ENCODE measurements around the gene RTN4. TPM values are rescaled to one million over a fixed set of nuclear protein-coding genes. Genes with fewer than 3 reads are reported as not detected.
"Not testable (repeated sequence)": the region's sequence is repeated elsewhere in the genome, so short reads cannot be mapped to it uniquely, and the experiment has no call there.

RTN4 gene, protein sequence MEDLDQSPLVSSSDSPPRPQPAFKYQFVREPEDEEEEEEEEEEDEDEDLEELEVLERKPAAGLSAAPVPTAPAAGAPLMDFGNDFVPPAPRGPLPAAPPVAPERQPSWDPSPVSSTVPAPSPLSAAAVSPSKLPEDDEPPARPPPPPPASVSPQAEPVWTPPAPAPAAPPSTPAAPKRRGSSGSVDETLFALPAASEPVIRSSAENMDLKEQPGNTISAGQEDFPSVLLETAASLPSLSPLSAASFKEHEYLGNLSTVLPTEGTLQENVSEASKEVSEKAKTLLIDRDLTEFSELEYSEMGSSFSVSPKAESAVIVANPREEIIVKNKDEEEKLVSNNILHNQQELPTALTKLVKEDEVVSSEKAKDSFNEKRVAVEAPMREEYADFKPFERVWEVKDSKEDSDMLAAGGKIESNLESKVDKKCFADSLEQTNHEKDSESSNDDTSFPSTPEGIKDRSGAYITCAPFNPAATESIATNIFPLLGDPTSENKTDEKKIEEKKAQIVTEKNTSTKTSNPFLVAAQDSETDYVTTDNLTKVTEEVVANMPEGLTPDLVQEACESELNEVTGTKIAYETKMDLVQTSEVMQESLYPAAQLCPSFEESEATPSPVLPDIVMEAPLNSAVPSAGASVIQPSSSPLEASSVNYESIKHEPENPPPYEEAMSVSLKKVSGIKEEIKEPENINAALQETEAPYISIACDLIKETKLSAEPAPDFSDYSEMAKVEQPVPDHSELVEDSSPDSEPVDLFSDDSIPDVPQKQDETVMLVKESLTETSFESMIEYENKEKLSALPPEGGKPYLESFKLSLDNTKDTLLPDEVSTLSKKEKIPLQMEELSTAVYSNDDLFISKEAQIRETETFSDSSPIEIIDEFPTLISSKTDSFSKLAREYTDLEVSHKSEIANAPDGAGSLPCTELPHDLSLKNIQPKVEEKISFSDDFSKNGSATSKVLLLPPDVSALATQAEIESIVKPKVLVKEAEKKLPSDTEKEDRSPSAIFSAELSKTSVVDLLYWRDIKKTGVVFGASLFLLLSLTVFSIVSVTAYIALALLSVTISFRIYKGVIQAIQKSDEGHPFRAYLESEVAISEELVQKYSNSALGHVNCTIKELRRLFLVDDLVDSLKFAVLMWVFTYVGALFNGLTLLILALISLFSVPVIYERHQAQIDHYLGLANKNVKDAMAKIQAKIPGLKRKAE
- 183 TPM for total RNA-seq

DNA sequence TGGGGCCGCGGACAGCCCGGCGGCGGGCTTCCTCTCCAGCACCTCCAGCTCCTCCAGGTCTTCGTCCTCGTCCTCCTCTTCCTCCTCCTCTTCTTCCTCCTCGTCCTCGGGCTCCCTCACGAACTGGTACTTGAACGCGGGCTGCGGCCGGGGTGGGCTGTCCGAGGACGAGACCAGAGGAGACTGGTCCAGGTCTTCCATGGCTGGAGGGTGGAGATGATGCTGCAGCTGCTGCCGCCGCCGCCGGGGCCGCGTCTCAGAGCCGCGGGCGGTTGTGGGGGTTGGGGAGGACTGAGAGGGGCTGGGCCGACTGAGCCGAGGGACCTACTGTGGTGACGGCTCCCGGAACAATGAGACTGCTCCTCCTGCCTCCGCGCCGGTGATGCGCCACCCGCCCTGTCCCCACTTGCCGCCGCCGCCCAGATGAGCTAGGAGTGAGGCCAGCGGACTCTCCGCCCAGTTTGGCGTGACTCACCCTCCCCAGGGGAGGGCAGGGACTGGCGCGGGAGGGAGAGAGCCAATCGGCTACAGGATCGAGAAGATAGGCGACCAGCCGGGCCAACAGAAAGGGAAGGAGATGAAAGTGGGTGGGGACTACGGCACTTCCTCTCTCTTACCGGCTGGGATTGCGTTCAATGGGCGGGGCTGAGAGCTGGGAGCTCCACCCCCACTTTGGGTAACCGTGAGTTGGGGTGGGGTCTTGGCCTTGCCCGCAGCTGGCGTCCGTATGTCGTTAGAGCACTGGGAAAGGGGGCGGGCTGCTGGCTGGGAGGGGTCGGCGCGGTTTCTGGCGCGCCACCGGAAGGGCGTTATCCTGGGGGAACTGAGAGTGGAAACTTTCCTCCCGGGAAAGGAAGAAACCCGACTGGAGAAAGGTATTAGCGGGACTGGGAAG, at the start of gene RTN4:
Gene RTN4, minus strand, starts transcription at position 352 of the 895 bp plus-strand sequence. Its CDS starts 151 bp downstream, at position 201.
- DNase-seq (ENCODE audit: low spot score) (peak; percentile 97), ATAC-seq (peak; percentile 97)

DNA sequence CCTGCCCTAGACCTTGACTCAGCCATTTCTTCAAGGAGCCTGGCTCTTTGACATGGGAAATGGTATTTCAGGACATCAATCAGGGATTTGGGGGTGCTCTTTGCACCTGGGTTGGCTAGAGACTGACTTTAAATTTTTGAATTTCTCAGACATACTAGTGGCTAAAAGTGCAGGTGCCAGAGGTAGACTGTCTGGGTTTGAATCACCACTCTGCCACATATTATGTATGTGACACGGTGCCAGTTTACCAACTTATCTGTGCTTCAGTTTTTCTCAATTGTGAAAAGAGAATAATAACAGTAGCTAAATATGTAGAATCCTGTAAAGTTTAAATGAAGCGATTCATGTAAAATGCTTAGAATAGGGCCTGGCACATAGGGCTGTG, 49.2 kb upstream of the RTN4 start:
- DNase-seq (ENCODE audit: low spot score) (no peak), ATAC-seq (no peak)

DNA sequence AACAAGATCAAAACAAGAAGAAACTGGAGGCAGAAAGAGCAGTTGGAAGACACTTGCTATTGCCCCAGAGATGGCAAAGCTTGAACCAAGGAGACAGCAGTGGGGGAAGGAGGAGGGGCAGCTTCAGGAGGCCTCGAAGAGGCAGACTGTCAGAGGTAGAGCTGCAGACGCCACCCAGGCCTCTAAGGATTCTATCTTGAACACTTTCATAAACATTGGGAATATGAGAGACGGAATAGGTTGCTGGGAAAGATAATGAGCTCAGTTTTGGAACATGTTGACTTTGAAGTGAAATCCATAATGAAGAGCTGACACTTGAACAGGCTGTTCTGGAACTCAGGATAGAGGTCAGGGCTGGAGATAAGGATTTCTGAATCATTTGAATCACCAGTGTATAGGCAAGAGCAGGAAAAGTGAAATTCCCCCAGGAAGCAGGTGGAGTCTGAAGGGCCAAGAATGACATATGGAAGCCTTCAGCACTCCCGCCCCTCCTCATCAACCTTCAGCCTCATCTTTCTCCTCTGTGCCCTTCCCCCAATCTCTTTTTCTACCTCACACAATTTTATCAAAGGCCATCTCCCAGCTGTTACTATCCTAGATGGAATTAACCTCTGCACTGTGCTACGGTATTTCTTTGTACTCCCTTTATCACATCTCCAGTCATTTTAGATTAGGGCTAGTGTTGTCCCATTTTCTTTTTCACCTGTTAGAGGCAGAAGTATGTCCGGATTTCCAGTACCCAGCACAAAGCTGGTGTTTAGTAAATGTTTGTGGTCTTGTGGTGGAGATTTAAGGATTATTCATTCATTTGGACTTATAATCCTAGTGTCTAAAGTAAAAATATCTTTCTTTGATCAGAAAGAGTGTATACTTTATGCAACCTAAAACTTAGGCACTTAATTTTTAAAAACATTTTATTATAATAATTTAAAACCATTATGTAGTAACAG, 47.5 kb upstream of the RTN4 start:
- no peak for DNase-seq (ENCODE audit: low spot score)
- ATAC-seq: no peak

DNA sequence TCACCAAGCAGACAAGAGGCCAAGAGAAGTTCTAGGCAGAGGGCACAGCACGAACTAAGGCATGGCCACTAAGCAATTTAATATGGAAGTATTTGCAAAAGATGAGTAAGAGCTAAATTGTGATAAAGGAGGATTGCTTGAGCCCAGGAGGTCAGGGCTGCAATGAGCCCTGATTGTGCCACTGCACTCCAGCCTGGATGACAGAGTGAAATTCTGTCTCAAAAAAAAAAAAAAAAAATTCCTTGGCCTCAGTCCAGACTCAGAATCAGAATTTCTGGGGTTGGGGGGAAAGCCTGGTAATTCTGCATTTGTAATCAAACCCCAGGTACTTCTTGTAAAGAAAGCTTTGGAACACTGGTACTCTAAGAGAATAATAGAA, 46.8 kb upstream of the RTN4 start:
- no peak for DNase-seq (ENCODE audit: low spot score)
- ATAC-seq: no peak

DNA sequence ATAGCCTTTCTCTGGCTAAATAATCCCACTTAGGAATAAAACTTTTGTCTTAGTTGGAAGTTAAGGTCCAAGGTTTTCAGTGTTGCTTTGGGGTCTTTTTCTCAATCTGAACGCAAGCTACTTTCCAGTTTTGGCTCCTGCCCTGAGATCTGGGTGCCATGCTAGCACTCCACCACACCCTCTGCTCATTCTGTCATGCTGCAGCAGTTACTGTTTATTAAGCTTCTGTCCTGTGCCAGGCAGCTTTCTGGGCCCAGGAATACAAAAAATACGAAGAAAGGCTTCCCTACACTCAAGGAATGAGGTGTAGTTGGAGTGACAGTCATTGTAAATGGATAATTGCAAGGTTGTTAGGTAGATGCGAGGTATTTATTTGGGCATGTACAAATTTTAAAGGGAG, 46.3 kb upstream of the RTN4 start:
- DNase-seq (ENCODE audit: low spot score) (no peak), ATAC-seq (no peak)

DNA sequence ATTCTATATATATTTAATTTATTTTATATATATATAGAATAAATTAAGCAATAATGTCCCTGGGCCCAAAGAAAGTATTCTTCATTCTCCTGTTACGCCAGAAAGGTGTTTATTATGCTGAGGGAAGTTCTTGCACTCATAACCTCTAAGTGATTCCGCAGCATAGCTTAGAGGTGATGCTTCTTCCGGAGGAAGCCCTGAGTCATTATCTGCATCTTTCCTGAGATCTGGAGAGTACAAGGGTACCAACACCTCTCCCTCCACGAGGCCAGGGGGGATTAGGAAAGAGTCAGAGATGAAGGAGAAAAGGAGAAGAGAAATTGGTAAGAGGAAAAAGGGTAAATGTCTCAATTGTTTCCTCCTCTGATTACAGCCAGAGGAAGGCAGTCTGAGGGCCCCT, 43.1 kb upstream of the RTN4 start:
- ATAC-seq (no peak), DNase-seq (ENCODE audit: low spot score) (no peak)

DNA sequence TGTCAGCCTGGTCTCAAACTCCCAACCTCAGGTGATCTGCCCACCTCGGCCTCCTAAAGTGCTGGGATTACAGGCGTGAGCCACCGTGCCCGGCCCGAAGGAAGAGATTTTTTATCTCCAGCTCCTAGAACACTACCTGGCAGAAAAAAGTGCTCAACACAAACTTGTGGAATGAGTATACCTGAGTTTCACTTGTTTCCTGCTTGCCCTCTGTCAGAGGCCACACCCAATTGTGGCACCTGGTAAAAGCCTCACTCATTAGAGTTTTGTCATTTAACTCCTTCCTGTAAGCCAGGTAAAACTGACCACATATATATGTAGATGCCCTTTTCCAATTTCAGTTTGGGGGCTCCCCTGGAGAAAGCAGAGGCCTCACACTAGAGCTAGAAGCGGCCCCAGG, 42.2 kb upstream of the RTN4 start:
- DNase-seq (ENCODE audit: low spot score): no peak
- no peak for ATAC-seq

DNA sequence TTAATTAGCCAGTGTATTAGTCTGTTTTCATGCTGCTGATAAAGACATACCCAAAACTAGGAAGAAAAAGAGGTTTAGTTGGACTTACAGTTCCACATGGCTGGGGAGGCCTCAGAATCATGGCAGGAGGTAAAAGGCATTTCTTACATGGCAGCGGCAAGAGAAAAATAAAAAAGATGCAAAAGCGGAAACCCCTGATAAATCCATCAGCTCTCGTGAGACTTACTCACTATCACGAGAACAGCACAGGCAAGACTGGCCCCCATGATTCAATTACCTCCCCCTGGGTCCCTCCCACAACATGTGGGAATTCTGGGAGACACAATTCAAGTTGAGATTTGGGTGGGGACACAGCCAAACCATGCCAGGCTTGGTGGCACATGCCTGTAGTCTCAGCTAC, 41.4 kb upstream of the RTN4 start:
- DNase-seq (ENCODE audit: low spot score); ATAC-seq: not testable (repeated sequence)

DNA sequence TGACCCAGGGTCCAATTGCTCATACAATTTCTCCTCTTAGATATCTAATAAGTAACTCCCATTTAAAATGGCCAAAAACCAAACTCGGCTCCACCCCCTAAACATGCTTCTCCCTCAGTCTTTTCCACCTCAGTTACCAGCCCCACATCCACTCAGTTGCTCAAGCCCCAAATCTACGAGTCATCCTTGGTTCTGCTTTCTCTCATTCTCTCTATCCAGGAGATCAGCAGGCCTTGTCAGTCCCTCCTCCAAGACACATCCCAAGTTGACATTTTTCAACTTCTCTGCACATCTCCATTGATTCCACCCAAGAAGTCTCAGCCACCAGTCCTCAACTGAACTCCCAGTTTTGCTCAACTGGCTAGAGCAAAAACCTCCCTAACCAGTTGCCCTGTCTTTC, 40.5 kb upstream of the RTN4 start:
- ATAC-seq: no peak

DNA sequence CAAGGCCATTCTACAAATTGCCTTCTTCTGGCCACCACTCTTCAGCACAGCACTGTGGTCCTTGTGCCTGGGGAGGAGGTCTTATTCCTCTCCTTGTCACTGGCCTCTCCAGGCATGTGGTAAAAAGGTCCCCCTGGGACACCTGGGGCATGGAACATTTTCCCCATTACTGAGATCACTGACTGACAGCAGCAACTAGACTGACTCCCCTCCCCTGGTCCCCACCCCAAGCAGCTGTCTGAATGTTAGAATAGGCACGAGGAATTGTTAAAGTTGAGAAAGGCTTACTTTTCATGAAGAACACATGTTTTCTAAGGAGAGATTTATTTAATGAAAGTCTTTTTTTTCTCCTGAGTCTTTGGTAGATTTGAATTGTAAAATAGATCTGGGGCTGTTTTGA, 39.5 kb upstream of the RTN4 start:
- no peak for DNase-seq (ENCODE audit: low spot score)
- ATAC-seq: no peak

More for the DNA sequence above, 40.5 kb upstream of the RTN4 start:
- no peak for DNase-seq (ENCODE audit: low spot score)

DNA sequence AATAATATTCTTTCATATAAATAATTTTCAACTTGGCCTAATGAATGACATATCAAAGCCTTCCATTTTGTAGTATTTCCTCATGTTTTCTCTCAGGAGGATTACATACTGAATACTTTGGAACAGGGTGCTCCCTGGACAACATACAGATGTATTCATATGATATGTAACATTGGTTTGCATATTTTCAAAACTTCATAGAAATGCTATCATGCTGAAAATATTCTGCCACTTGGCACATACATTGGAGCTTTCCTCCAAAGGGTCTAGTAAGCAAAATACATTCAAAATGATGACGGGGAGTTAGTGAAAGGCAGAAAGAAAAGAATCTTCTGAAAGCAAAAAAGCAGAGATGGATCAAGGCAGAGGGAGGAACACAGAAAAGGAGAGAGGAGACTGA, 38.1 kb upstream of the RTN4 start:
- no peak for DNase-seq (ENCODE audit: low spot score)

DNA sequence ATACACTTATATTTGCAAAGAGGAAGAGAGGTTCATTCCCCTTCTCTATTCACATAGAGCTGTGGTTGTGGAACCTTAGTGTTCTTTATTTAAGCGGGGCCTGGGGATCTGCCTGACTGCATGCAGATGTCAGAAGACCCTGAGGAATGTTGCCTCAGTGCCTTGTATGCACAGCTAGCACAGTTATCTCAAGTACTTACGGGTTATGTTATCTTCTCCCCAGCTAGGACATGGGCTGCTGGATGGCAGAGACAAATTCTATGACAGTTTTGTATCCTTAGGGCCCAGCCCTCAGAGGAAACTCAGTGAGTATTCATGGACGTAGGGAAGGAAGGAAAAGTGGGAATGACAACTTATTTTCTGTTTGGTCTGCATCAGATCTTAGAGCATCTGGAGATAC, 37.7 kb upstream of the RTN4 start:
- ATAC-seq (no peak), DNase-seq (ENCODE audit: low spot score) (no peak)

More for the DNA sequence above, 38.1 kb upstream of the RTN4 start:
- ATAC-seq: no peak

DNA sequence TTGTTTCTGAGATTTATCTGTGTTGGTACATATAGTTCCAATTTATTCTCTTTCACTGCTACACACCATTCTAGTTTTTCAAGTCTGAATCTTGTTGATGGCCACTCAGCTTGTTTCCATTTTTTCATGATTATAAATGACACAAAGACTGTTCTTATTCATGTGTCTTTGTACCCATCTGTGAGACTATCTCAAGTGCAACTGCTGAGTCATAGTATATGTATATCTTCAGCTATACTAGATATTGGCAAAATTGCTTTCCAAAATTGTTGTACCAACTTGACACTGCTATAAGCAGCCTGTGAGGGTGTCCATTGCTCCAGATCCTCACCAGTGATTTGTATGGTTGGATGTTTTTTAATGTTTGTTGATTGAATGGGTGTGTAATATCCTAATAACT, 37.2 kb upstream of the RTN4 start:
- no peak for DNase-seq (ENCODE audit: low spot score)
- ATAC-seq: no peak

DNA sequence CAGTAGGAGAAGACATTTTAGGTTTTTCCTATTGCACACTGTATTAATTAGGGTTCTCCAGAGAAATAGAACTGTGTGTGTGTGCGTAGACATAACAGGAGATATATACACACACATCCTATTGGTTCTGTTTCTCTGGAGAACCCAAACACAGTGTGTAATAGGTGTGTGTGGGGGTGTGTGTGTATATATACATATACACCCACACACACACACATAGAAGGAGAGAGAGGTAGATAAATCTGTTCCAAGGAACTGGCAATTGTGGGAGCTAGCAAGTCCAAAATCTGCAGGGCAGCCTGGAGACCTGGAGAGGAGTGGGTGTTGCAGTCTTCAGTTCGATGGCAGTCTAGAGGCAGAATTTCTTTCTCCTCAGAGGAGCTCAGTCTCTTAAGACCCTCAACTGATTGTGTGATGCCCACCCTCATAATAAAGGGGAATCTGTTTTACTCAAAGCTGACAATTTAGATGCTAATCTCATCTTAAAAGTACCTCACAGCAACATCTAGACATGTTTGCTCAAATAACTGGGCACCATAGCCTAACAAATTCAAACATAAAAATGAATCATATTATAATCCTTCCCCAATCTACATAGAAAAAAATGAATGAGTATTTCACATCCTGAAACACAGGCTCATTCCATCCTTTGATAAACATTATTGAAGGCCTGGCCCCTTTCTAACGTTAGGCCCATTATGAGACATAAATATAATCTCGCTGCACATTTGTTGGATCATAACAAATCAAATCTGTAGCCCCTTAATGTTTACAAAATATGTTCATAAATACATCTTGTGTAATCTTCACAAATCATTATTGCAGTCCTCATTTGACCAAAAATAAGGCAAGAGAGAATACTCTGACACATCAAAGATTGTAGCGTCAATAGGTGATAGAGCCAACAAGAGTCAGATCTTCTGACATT, 35.1 kb upstream of the RTN4 start:
- ATAC-seq: no peak

DNA sequence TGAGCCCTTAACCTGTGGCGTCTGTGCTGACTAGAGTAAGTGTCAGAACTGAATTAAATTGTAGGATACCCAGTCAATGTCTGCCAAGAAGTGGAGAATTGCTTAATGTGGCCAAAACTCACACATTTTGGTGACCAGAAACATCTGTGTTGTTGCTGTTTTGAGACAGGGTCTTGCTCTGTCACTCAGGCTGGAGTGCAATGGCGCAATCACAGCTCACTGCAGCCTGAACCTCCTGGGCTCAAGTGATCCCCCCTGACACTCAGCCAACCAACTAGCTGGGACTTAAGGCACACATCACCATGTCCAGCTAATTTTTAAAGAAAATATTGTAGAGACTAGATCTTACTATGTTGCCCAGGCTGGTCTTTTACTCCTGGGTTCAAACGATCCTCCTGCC, 34.4 kb upstream of the RTN4 start:
- ATAC-seq (no peak), DNase-seq (ENCODE audit: low spot score) (no peak)

More for the DNA sequence above, 35.1 kb upstream of the RTN4 start:
- no peak for DNase-seq (ENCODE audit: low spot score)

DNA sequence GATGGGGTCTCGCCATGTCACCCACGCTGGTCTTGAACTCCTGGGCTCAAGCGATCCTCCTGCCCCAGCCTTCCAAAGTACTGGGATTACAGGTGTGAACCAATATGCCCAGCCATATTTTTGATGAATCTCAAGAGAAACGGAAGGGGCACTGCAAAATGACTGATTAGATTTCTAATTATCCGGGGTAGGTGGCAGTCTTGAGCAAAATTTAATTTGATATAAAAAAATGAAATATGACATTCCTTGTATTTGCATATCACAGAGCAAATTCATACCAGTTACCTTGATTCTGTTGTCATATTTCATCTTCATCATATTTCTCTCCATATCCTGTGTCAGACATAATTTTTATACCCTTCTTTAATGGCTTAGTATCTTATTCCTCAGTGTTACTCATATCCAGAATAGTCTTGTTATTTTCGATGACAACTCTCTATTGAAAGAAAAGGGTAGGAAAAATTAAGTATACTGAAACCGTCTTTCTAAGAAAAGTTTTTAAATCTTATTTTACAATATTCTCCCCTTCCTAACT, 30.0 kb upstream of the RTN4 start:
- ATAC-seq: no peak
- DNase-seq (ENCODE audit: low spot score): no peak

DNA sequence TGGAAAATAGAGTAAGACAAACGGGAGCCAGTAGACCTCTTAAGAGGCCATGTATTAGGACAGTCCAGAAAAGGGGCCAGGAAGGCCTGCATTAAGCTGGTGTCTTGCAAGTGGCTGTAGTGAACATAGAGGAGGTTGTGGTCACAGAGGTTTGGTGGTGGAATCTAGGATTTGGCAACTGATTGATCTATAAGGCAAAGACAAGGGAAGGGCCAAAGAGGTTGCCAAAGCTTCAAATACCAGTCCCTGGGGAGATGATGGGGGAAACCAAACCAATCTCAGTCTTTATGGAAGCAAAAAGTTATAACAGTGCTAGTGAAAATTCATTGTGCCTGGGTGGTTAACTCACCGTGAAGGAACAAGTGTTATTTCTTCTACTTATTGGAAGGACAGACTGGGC, 28.7 kb upstream of the RTN4 start:
- ATAC-seq: no peak
- no peak for DNase-seq (ENCODE audit: low spot score)

DNA sequence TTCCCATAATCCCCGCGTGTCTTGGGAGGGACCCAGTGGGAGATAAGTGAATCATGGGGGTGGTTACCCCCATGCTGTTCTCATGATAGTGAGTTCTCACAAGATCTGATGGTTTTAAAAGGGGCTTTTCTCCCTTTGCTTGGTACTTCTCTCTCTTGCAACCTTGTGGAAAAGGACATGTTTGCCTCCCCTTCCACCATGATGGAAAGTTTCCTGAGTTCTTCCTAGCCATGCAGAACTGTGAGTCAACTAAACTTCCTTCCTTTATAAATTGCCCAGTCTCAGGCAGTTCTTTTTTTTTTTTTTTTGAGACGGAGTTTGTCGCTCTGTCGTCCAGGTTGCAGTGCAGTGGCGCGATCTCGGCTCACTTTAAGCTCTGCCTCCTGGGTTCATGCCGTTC, 26.5 kb upstream of the RTN4 start:
- no peak for DNase-seq (ENCODE audit: low spot score)
- ATAC-seq: no peak
